K562 (cell line): ENCODE data around the gene HYOU1. TPM values are rescaled to one million over a fixed set of nuclear protein-coding genes. Genes with fewer than 3 reads are reported as not detected.

Experiments
- ATAC-seq: fragments of 200-7000 bp; cut with Tn5 transposase; 3 replicates; pipeline ENCODE4 v1.9.1; 2020; ENCODE audit warnings: moderate library complexity
- BruUV-seq: library from RNA; stranded (reverse); fragments of 400-500 nt; replicated peaks from 2 replicates; lab custom pipeline; 2021; lab: Mats Ljungman, UMichigan
- CTCF ChIA-PET: fragments of 300-600 bp; formaldehyde crosslinking; extraction: SDS; loops from one replicate; lab custom pipeline; 2021; ENCODE audit warnings: low intra/inter-chr PET ratio; lab: Yijun Ruan, JAX
- POLR2A ChIA-PET: fragments of 300-600, 350-650 bp; sonication (Branson Sonifier 250); formaldehyde crosslinking; extraction: SDS; loops from one replicate; lab custom pipeline; 2021; ENCODE audit warnings: antibody characterized with exemption, inconsistent platforms; lab: Yijun Ruan, JAX
- DNase-seq, 4 experiments: peaks; one replicate each; pipeline versions ENCODE4 v3.0.0 to v3.0.0-alpha.2; 2011 to 2018; ENCODE audit warnings: low spot score in 3 of 4, mixed read lengths in 3 of 4; ENCODE audit errors: extremely low read depth in 1 of 4
- FAIRE-seq: peaks from 2 replicates; lab custom pipeline; 2011; peaks lifted over from hg19 to GRCh38; lab: Jason Lieb, UNC
- H2AFZ ChIP-seq: 2 replicates; pipeline ENCODE4 v1.6.0; 2011; ENCODE audit warnings: low read depth, low read length, control low read depth, inconsistent platforms
- H3K27ac ChIP-seq: fragments of 200-600 bp; 3 replicates; pipeline ENCODE4 v1.8.0; 2011; ENCODE audit warnings: low read depth, mild to moderate bottlenecking, control low read depth, inconsistent platforms, low read length, moderate library complexity, mixed read lengths; ENCODE audit errors: extremely low read depth
- H3K27me3 ChIP-seq, 2 experiments: fragments of 300-600 bp in 1 of 2; 2 replicates in 1 of 2; 3 replicates in 1 of 2; pipeline versions ENCODE4 v1.6.0 to v1.8.0; 2011; ENCODE audit warnings: inconsistent platforms in 2 of 2, low read length in 2 of 2, mild to moderate bottlenecking in 1 of 2, mixed read lengths in 1 of 2, moderate library complexity in 1 of 2; ENCODE audit not compliant: control insufficient read depth in 2 of 2, insufficient read depth in 2 of 2
- H3K36me3 ChIP-seq: fragments of 300-600 bp; 3 replicates; pipeline ENCODE4 v1.8.0; 2011; ENCODE audit warnings: mild to moderate bottlenecking, low read length, inconsistent platforms; ENCODE audit not compliant: control insufficient read depth, insufficient read depth
- H3K4me1 ChIP-seq, 2 experiments: fragments of 200-600 bp in 1 of 2; replicated peaks in 1 of 2; 2 replicates in 1 of 2; 3 replicates in 1 of 2; pipeline versions ENCODE4 v1.5.1 to v1.8.0; 2011; ENCODE audit warnings: inconsistent platforms in 2 of 2, low read length in 2 of 2, mild to moderate bottlenecking in 1 of 2, mixed read lengths in 1 of 2, moderate library complexity in 1 of 2; ENCODE audit not compliant: control insufficient read depth in 2 of 2, insufficient read depth in 2 of 2
- H3K4me2 ChIP-seq: 2 replicates; pipeline ENCODE4 v1.6.1; 2011; ENCODE audit warnings: low read length, control low read depth, inconsistent platforms, mixed read lengths; ENCODE audit not compliant: insufficient read depth
- H3K4me3 ChIP-seq: fragments of 200-600 bp; sonication (generic), shearing (Covaris generic); 2 replicates; pipeline ENCODE4 v1.5.1; 2016; ENCODE audit warnings: control low read depth, inconsistent platforms
- H3K79me2 ChIP-seq: fragments of 200-600 bp; 3 replicates; pipeline ENCODE4 v1.8.0; 2011; ENCODE audit warnings: low read length, inconsistent platforms; ENCODE audit not compliant: control insufficient read depth, insufficient read depth
- H3K9ac ChIP-seq, 2 experiments: 2 replicates each; pipeline versions ENCODE4 v1.6.0 to v1.6.1; 2011; ENCODE audit warnings: low read depth in 2 of 2, low read length in 2 of 2, control low read depth in 1 of 2, inconsistent platforms in 1 of 2, mild to moderate bottlenecking in 1 of 2, mixed read lengths in 1 of 2; ENCODE audit not compliant: insufficient read depth in 1 of 2
- H3K9me1 ChIP-seq: one replicate; pipeline ENCODE4 v1.6.0; 2011; ENCODE audit warnings: inconsistent platforms, mild to moderate bottlenecking, low read length, moderate library complexity; ENCODE audit not compliant: control insufficient read depth, insufficient read depth
- H3K9me3 ChIP-seq: replicated peaks from 2 replicates; pipeline ENCODE4 v1.5.1; 2011; ENCODE audit warnings: low read depth, low read length, inconsistent platforms; ENCODE audit not compliant: control insufficient read depth, insufficient read depth
- H4K20me1 ChIP-seq: replicated peaks from 2 replicates; pipeline ENCODE4 v1.6.1; 2011; ENCODE audit warnings: low read length, inconsistent platforms, mixed read lengths; ENCODE audit not compliant: control insufficient read depth, insufficient read depth
- KAT2B ChIP-seq: IDR thresholded peaks from one replicate; pipeline ENCODE4 v1.6.1; 2012; ENCODE audit warnings: low read depth, mild to moderate bottlenecking, control low read depth, inconsistent platforms, low read length, moderate library complexity
- POLR2G ChIP-seq: fragments of 200-400 bp; formaldehyde crosslinking; IDR thresholded peaks from 2 replicates; pipeline ENCODE4 v1.6.1; 2017; ENCODE audit warnings: low read depth, mild to moderate bottlenecking, antibody characterized with exemption, low read length, moderate library complexity
- RBFOX2 ChIP-seq: fragments of 200-400 bp; formaldehyde crosslinking; IDR thresholded peaks from 2 replicates; pipeline ENCODE4 v1.6.1; 2017; ENCODE audit warnings: low read depth, mild to moderate bottlenecking, low read length, moderate library complexity
- ZNF830 ChIP-seq: fragments of 250-450 bp; sonication (Bioruptor Pico); IDR thresholded peaks from 2 replicates; pipeline ENCODE4 v1.5.0; 2021; ENCODE audit warnings: mild to moderate bottlenecking
- WGBS: fragments of 100-300 bp; shearing (Covaris generic); methylation state at CpG from one replicate; pipeline ENCODE4 v1.1.6; 2016; ENCODE audit warnings: low coverage, mixed read lengths; ENCODE audit not compliant: insufficient coverage; ENCODE audit errors: missing lambda C conversion rate; 5-methylcytosine and 5-hydroxymethylcytosine counted together
- in situ Hi-C: fragments of 300-500 bp; cut with MboI; formaldehyde crosslinking; loops from 4 replicates; pipeline ENCODE4 v1.15.0; 2018; ENCODE audit warnings: inconsistent platforms, mixed read lengths
- intact Hi-C: fragments of 100-400 bp; cut with micrococcal nuclease; formaldehyde crosslinking; loops from 2 replicates; pipeline ENCODE4 v1.14.2; 2022
- polyA plus RNA-seq, 8 experiments: library from polyadenylated mRNA; depleted of rRNA in 4 of 8; stranded (reverse) in 5 of 8; unstranded in 3 of 8; fragments of >200 nt; fragmentation: Nextera tagmentation in 2 of 8; fragmentation: Illumina TruSeq in 1 of 8; extraction: Ambion mirVana in 2 of 8; extraction: Trizol in 1 of 8; gene quantifications; 2 replicates each; pipeline versions ENCODE4 v1.2.1 to v1.2.3, GENCODE V29; 2011 to 2014; ENCODE audit warnings: inconsistent platforms in 1 of 8, missing spikeins in 1 of 8
- total RNA-seq, 7 experiments: library from RNA; depleted of rRNA in 6 of 7; stranded (reverse); fragments of >200 nt in 6 of 7; fragmentation: Illumina TruSeq in 2 of 7; extraction: Trizol in 2 of 7; gene quantifications; 2 replicates each; pipeline versions ENCODE4 v1.2.1 to v1.2.3, GENCODE V29; 2011 to 2021; ENCODE audit warnings: low replicate concordance in 1 of 7

Gene HYOU1
- total and polyA plus RNA-seq, 9 of the 15 experiments (the other 6 are each of a cell fraction or from before 2014, with no cell fraction given) = 19.5 to 197 (median 128) TPM

DNA sequence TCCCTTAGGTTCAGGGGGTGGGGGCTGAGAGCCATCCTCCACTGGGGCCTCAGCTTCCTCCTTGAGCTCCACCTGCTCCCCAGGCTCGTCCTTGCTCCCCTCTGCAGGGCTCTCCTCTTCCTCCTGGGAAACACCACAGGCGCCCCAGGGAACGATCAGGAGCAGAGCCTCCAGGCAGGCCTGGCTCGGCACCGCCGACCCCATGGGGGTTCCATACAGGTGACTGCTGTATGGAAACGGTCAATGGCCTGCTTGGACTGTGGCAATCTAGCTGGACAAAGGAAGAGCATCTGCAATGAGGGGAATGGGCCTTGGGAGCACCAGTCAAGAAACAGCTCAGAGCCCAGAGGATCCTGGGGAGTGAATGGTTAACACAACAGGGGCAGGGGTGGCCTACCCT is 7.9 kb downstream of the HYOU1 start:
- H3K79me2 ChIP-seq = 0 out of 3 replicates have a peak, but pooled peaks cover 1% of the 10 kb centered on the region
- no peaks in the 10 kb centered on the region for H3K9me3 ChIP-seq
- TF ChIP-seq POLR2G = peak; percentile 67
- no peak for TF ChIP-seq ZNF830 (CRISPR knock-in tag)
- TF ChIP-seq RBFOX2 = peak; percentile 72
- H3K4me1 ChIP-seq = no peaks in the 10 kb centered on the region
- peak in 2 of 4 experiments; percentile 6 to 7 for DNase-seq
- H3K27ac ChIP-seq = no peak overlapping the region
- in situ Hi-C loops = no loop called here
- H3K4me3 ChIP-seq = no peak overlapping the region
- H3K27me3 ChIP-seq = no peaks in the 10 kb centered on the region
- no peak for FAIRE-seq
- no peak overlapping the region for H3K4me2 ChIP-seq
- H3K9me1 ChIP-seq = peaks cover 3% of the 10 kb centered on the region
- ChIA-PET POLR2A (interaction anchor here (0.6 to 9.3 kb wide), 6 partner anchors 5 to 121 kb away, joined by 3 to 132 read pairs (median 5); partner anchors contain the start of genes HMBS, HYOU1 and VPS11), CTCF (no interaction called here)
- peaks cover 98% of the 10 kb centered on the region for H3K36me3 ChIP-seq
- H3K9ac ChIP-seq = no peak overlapping the region
- no peak overlapping the region for H2AFZ ChIP-seq
- intact Hi-C loops = no loop called here
- no peak for ATAC-seq
- 100% methylated on average over 6 of the region's 7 CpGs for WGBS
- BruUV-seq = no TSS peak
- H4K20me1 ChIP-seq = no peaks in the 10 kb centered on the region

DNA sequence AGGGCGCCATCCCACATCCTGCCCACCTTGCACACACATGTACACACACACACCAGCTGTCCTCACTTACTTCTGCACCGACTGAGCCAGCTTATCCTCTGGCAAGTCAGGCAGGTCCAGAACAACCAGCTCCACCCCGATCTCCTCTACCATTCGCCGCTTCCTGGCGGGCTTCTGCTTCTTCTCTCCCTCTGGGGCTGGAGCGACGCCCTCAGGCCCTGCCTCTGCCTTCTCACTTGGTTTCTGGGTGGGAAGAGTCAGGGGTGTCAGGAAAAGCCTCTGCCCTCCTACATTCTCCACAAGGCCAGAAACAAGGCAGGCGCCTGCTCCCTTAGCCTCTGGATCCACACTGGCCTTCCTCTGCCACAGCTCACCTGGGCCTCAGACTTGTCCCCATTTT is 8.4 kb downstream of the HYOU1 start:
- ChIA-PET POLR2A (interaction anchor here (0.7 to 9.3 kb wide), 8 partner anchors 6 to 46 kb away, joined by 3 to 132 read pairs (median 5); partner anchors contain the start of genes HMBS, HYOU1, RPS25 and TRAPPC4), CTCF (no interaction called here)
- Histone ChIP-seq H3K4me3 (no peak overlapping the region), H3K27me3 (no peaks in the 10 kb centered on the region), H3K9me3 (no peaks in the 10 kb centered on the region), H3K79me2 (no peaks in the 10 kb centered on the region), H3K4me2 (no peak overlapping the region), H3K9me1 (peaks cover 3% of the 10 kb centered on the region), H3K4me1 (no peaks in the 10 kb centered on the region), H2AFZ (no peak overlapping the region), H3K27ac (no peak overlapping the region), H3K9ac (peak overlapping the region in 1 of 2 experiments; percentile 14; a peak in 1 of 4 replicates), H3K36me3 (peaks cover 93% of the 10 kb centered on the region), H4K20me1 (no peaks in the 10 kb centered on the region)
- WGBS = 88% methylated on average over 5 of the region's 9 CpGs
- in situ Hi-C loops = no loop called here
- BruUV-seq = TSS peak; percentile 32
- FAIRE-seq = no peak
- ATAC-seq = no peak
- intact Hi-C loops = no loop called here
- peak in 2 of 4 experiments; percentile 8 to 10 for DNase-seq
- peak; percentile 65; the same call in 1 of the 2 replicates for TF ChIP-seq RBFOX2
- TF ChIP-seq KAT2B = no peak
